GM18861 (cell line): ENCODE data around the gene AKAP13.

Experiments
- ATAC-seq: cut with Tn5 transposase; IDR thresholded peaks from one replicate; pipeline ENCODE4 v1.9.1; 2021; ENCODE audit not compliant: unreplicated experiment

The AKAP13 gene

GRCh38 chr15:85386261-85386660, 5.9 kb downstream of the AKAP13 start:
- ATAC-seq, result no peak

DNA sequence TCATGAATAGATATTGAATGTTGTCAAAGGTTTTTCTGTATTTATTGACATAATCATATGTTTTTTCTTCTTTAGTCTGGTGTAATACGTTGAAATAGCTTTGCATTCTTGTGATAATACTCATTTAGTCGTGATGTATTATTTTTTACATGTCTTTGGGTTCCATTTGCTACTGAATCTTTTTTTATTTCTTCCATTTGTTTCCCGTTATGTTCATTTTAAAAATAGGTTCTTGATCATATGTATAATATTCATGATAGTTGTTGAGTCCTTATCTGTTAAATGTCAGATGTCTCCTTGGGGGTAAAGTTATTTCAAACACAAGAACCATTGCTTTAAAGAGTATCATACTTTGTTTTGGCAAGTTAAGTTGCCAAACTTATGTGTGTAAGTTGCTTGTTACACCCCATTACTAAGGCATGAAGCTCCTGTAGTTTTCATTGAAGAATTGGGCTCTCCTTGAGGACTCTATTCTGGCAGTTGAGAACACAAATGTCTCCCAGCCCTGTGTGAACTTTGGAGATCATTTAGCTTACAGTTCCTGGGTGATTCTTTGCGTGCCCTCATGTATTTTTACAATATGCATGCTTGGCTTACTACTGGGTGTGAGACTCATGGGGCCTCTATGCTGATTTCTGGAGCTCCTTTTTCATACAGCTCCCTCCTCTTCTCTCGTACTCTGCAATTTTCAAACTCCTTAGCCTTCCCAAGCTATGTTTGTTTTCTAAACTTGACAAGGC, 8.3 kb downstream of the AKAP13 start:
- ATAC-seq, result no peak

- no peak for ATAC-seq
Observed at GRCh38 chr15:85389306-85389650, 8.9 kb downstream of the AKAP13 start.

GRCh38 chr15:85389772-85390171, 9.4 kb downstream of the AKAP13 start:
- ATAC-seq, result no peak

DNA sequence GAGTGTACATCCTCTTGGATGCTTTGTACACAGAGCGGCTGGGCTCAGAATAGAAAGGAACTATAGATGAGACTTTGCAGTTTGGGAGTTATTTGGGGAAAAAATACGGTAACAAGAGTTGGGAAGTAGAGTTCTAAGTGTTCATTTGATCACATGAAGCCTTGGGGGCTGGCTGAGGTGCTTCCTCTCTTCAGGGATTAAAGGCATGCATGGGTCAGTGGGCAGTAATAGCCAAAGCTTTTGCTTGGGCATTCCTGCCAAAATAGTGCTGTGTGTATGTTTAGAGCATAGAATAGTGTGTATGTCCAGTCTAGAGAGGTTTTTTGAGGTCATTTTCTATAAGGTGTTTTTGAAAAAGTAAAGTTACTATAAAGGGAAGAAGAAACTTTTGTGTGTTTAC, 12.8 kb downstream of the AKAP13 start:
- no peak for ATAC-seq

- no peak for ATAC-seq
Observed at GRCh38 chr15:85394554-85395333, 14.3 kb downstream of the AKAP13 start.

DNA sequence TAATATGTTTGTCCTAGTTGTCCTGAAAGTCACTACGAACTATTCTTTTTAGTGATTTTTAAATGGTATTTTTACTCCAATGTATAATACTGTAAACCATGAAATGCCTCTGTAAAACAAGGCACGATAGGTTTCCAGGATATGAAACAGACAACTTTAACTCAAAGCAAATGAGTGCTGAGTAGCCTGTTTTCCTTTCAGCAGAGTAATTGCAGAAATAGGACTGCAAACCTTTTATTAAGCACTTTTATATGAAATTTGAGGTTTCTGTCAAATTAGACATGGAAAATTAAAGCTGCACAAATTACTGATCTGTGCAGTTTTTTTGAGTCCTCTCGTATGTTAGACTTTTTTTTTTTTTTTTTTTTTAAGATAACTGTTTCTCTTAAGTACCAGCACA, 16.2 kb downstream of the AKAP13 start:
- ATAC-seq, result no peak

GRCh38 chr15:85397151-85397550, 16.7 kb downstream of the AKAP13 start:
- ATAC-seq, result no peak

DNA sequence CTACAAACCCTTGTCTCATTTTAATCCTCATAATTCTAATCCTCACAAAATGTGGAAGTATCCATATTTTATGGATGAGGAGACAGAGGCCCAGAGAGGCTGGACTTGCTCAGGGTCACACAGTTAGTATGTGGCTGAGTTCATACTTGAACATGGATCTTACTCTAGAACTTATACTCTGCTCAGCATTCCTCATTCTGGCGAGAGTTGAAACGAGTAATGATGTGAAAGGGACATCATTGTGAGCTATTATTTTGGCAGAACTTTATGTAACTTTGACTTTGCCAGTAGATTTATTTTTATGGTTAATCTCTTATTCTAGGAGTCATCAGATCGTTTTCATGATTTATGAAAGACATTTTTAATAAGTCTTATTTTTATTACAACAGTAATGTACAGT, 17.5 kb downstream of the AKAP13 start:
- ATAC-seq, result no peak

DNA sequence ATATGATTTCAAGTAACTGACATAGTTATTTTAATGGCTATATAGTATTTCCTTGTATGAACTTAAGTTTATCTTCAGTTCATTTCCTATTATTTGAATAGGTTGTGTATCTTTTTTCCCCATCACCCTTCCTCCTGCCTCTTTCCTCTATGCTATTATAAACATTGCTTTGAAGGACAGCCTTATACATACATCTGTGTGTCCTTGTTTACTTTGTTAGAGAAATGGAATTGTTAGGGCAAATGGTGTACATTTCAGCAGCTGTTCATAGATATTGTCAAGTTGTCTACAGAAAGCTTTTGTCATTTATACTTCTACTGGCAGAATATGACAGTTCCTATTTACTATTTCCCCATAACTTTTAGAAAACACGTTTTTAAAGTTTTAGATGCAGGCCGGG, 18.4 kb downstream of the AKAP13 start:
- no peak for ATAC-seq

GRCh38 chr15:85399627-85400026, 19.2 kb downstream of the AKAP13 start:
- ATAC-seq, result no peak

DNA sequence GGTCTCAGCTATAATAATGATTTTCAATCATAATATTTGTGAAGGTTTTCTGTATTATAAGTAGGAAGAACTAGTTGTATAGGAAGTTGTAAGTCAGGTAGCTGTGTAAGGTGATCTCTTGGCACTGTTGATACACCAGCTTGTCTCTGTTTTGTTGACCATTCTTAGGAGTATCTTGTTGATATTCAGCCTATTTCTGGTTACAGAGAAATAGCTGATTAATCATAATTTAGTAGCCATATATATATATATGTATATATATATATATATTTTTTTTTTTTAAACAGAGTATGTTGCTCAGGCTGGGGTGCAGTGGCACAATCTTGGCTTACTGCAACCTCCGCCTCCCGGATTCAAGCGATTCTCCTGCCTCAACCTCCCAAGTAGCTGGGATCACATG, 20.2 kb downstream of the AKAP13 start:
- ATAC-seq, result no peak

- peak; percentile 45 for ATAC-seq
Observed at GRCh38 chr15:85401108-85401774, 20.8 kb downstream of the AKAP13 start.

DNA sequence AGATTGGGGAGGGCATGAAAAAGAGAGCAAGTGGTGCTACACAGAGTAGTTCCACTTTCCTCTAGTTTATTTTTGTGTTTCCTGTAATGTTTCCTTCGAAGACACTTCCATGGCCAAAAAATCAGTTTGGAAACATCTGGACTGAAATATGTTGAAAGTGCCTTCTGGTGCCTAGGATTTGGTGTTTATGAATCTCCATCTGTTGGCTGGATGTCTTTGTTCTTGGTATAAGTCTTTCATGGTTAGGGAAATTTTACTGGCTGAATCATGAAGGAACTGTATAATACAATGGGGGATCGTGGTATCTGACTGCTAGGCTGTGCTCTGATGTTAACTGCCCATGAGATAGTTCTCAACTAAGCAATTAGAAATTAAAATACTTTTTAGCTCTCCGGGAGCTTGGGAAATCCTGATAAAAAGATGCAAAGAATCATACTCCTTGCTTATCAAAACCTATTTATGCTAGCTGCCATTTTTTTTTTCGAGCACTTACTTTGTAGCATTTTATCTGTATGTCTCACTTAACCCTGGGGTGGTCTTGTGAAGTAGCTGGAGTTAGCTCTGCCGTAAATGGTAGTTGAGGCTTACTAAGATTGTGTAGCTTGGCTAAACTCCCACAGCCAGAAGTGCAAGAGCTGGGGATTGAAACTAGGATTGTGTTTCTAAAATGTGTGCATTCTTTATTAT, 21.9 kb downstream of the AKAP13 start:
- no peak for ATAC-seq

DNA sequence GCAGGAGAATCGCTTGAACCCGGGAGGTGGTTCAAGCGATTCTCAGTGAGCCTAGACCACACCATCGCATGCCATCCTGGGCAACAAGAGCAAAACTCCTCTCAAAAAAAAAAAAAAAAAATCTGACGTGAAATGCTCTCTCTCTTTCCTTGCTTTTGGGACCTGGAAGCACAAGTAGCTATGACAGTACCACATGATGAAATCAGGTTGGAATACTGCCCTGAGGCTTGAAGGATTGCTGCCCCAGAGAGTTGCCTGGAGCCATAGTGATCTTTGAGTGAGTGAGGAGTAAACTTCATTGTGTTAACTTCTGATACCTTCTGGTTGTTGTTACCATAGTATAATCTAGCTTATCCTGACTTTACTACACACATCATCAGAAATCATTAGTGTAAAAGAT, 23.3 kb downstream of the AKAP13 start:
- ATAC-seq, result no peak

- no peak for ATAC-seq
Observed at GRCh38 chr15:85404176-85404917, 23.9 kb downstream of the AKAP13 start.

DNA sequence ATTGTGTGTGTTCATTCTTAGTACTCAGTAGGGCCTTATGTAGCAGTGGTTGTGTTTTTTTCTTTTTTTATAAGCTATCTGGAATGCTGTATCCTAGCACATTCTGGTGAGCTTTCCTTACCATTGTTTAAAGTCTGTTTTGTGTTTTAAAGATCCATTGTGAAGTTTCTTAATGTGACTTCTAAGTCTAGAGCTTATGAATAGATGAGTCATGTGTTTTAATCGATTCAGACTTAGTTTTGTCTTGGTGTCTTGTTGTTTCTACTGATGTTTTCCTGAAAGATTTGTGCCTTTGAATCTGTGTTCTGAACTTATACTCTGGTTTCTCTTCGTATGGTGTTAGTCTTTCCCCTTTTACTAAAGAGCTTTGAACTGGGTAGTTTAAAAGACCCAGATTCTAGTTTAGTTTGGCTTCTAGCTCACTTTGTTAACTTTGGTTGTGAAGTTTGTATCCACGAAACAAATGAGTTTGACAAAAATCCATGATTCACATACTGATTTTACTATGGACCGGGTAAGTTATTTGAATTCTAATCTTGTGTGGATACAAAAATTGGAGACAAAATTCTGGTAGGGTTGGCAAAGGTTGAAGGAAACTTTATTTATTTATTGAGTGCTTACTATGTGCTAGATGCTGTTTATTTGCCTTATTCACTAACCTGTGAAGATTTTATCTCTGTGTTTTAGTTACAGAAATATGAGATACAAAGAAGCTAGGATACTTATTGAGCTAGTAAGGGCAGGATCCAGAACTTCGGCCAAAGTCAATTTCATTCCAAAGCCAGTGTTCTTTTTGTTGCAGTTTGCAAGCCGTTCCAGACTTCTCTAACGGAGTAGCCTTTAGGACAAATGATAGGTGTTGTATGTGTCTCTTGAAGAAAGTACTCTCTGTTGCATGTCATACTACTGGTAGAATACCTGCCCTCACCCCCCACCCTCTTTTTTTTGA, 24.8 kb downstream of the AKAP13 start:
- ATAC-seq, result no peak

- no peak for ATAC-seq
Observed at GRCh38 chr15:85406916-85407315, 26.5 kb downstream of the AKAP13 start.

GRCh38 chr15:85407421-85408269, 27.2 kb downstream of the AKAP13 start:
- ATAC-seq, result peak; percentile 30
